Effector memory CD8-positive, alpha-beta T cell (primary cell): ENCODE measurements around the gene DRAXIN.
A peak's percentile ranks its signal among the peaks of the same experiment; 100 is the strongest.

Experiments
- ATAC-seq: fragments of 150-1000 bp; cut with Tn5 transposase; replicated peaks from 2 replicates; pipeline ENCODE4 v1.10.0; 2021; ENCODE audit warnings: mild to moderate bottlenecking, moderate library complexity
- DNase-seq, 3 experiments: peaks; one replicate each; pipeline ENCODE4 v3.0.0; 2021
- H3K27ac Mint-ChIP-seq, 2 donors: one replicate each; pipeline ENCODE4 v1.8.0; 2022; ENCODE audit warnings: mild to moderate bottlenecking in 2 of 2, mixed read lengths in 2 of 2, moderate library complexity in 2 of 2
- H3K27me3 Mint-ChIP-seq, 2 donors: one replicate each; pipeline ENCODE4 v1.8.0; 2022; ENCODE audit warnings: mixed read lengths in 2 of 2
- H3K36me3 Mint-ChIP-seq: one replicate; pipeline ENCODE4 v1.8.0; 2022; ENCODE audit warnings: mild to moderate bottlenecking, moderate library complexity, mixed read lengths; ENCODE audit not compliant: insufficient read depth
- H3K4me1 Mint-ChIP-seq, 2 donors: one replicate each; pipeline ENCODE4 v1.8.0; 2022; ENCODE audit warnings: low read depth in 2 of 2, mixed read lengths in 2 of 2
- H3K4me3 Mint-ChIP-seq, 2 donors: one replicate each; pipeline ENCODE4 v1.8.0; 2022; ENCODE audit warnings: mild to moderate bottlenecking in 2 of 2, mixed read lengths in 2 of 2, moderate library complexity in 2 of 2
- H3K9me3 Mint-ChIP-seq, 2 donors: one replicate each; pipeline ENCODE4 v1.8.0; 2022; ENCODE audit warnings: mixed read lengths in 2 of 2

Gene DRAXIN

GRCh38 chr1:11746795-11747487 lies 55.4 kb downstream of the DRAXIN start:
- peak overlapping the region in 1 of 2 donors; percentile 90 for H3K27ac Mint-ChIP-seq
- H3K4me3 Mint-ChIP-seq: peak overlapping the region in 1 of 2 donors; percentile 51
- peaks cover 11% of the 10 kb centered on the region for H3K36me3 Mint-ChIP-seq
- DNase-seq: no peak
- no peaks in the 10 kb centered on the region for H3K27me3 Mint-ChIP-seq
- ATAC-seq: no peak
- peaks cover 30 to 35% of the 10 kb centered on the region in 2 donors for H3K4me1 Mint-ChIP-seq
- H3K9me3 Mint-ChIP-seq: no peaks in the 10 kb centered on the region

- H3K4me1 Mint-ChIP-seq: peaks cover 25 to 26% of the 10 kb centered on the region in 2 donors
- ATAC-seq: peak; percentile 47
- peak overlapping the region; percentile 38 to 77 for H3K27ac Mint-ChIP-seq
- H3K4me3 Mint-ChIP-seq: peak overlapping the region in 1 of 2 donors; percentile 66
- DNase-seq: no peak
- H3K36me3 Mint-ChIP-seq: peaks cover 8% of the 10 kb centered on the region
- no peaks in the 10 kb centered on the region for H3K9me3 Mint-ChIP-seq
- no peaks in the 10 kb centered on the region for H3K27me3 Mint-ChIP-seq
These were observed 57.0 kb downstream of the DRAXIN start for GRCh38 chr1:11748294-11749202.

DNA sequence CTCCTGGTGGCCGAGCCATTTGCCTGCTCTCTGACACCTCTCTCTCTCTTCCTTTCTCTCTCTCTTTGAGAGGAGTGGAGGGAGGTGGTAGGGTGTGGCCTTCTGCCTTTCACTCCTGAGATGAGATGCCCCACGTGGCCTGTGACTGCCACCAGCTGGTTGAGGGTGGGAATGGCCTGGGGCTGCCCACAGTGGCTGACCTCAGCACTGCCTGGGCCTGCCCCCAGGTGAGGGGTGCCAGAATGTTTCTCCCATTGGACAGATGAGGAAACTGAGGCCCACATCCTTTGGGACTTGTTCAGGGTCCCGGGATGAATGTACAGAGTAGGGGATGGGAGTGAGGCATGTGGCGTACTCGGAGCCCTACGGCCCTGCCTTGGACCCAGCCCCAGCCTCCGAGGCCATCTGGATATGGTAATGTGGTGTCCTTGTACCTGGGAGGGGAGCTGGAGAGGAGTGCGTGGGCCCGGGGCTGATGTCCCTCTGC lies 57.7 kb downstream of the DRAXIN start:
- peak in 2 of 3 experiments; percentile 38 to 48 for DNase-seq
- Mint-ChIP-seq H3K4me3 (peak overlapping the region in 1 of 2 donors; percentile 66), H3K4me1 (peaks cover 29 to 31% of the 10 kb centered on the region in 2 donors), H3K36me3 (peaks cover 8% of the 10 kb centered on the region), H3K9me3 (no peaks in the 10 kb centered on the region), H3K27me3 (no peaks in the 10 kb centered on the region), H3K27ac (peak overlapping the region; percentile 38 to 77)
- ATAC-seq: peak; percentile 92

DNA sequence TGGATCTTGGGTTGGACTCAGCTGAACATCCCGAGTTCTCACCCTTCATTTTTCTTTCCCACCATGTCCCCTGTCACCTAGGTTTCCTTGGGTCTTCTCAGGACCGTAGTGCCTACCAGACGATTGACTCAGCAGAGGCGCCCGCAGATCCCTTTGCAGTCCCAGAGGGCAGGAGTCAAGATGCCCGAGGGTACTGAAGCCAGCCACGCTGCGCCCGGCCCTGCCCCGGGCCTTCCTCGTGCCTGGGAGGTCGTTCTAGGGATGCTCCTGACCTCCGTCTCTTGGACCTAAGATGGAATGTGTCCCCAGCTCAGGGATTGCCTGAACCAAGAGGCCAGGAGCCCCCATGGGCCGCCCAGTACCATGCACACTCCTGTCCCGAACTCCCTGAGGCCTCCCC lies 58.5 kb downstream of the DRAXIN start:
- DNase-seq (no peak), ATAC-seq (no peak)
- peaks cover 8% of the 10 kb centered on the region for H3K36me3 Mint-ChIP-seq
- peak overlapping the region; percentile 58 to 79 for H3K27ac Mint-ChIP-seq
- H3K4me1 Mint-ChIP-seq: peaks cover 26 to 28% of the 10 kb centered on the region in 2 donors
- H3K27me3 Mint-ChIP-seq: no peaks in the 10 kb centered on the region
- H3K4me3 Mint-ChIP-seq: no peak overlapping the region
- H3K9me3 Mint-ChIP-seq: no peaks in the 10 kb centered on the region

- Mint-ChIP-seq H3K4me1 (peaks cover 23% of the 10 kb centered on the region in 2 donors), H3K27me3 (no peaks in the 10 kb centered on the region), H3K36me3 (peaks cover 8% of the 10 kb centered on the region), H3K4me3 (no peak overlapping the region), H3K27ac (peak overlapping the region in 1 of 2 donors; percentile 79), H3K9me3 (no peaks in the 10 kb centered on the region)
- DNase-seq: no peak
- no peak for ATAC-seq
These were observed 59.6 kb downstream of the DRAXIN start for GRCh38 chr1:11751087-11751486.

DNA sequence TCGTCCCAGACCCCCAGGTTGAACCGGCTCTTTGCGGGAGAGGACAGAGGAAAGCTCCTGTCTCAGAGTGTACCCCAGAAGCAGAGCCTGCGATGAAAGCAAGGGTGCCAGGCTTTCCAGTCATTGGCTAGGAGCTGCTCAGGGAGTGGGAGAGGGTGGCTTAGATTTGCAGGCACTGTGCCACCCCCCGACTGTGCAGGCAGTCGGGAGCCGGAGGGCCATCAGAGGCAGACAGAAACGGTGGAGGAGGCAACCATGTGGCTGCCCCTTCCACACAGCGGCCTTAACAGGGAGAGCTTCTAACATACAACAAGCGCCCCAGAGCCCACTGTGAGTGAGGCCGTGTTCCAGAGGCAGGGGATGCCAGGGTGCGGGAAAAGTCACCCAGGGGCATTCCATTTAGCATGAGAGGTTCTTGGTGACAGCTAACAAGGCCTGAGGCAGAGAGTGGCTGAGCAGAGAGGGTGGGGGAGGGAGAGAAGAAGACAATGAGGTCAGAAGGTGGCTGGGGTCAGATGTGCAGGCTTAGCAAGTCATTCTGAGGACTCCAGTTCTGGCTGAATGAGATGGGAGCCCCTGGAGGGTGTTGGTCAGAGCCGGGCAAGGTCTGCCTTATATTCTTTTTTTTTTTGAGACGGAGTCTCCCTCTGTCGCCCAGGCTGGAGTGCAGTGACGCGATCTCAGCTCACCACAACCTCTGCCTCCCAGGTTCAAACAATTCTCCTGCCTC lies 61.0 kb downstream of the DRAXIN start:
- DNase-seq: no peak
- Mint-ChIP-seq H3K36me3 (peaks cover under 1% of the 10 kb centered on the region), H3K27ac (peak overlapping the region; percentile 49 to 79), H3K27me3 (no peaks in the 10 kb centered on the region), H3K9me3 (no peaks in the 10 kb centered on the region), H3K4me3 (no peak overlapping the region), H3K4me1 (peaks cover 16 to 19% of the 10 kb centered on the region in 2 donors)
- no peak for ATAC-seq

- Mint-ChIP-seq H3K27ac (peak overlapping the region in 1 of 2 donors; percentile 49), H3K27me3 (no peaks in the 10 kb centered on the region), H3K4me1 (peaks cover 13 to 16% of the 10 kb centered on the region in 2 donors), H3K9me3 (no peaks in the 10 kb centered on the region), H3K4me3 (no peak overlapping the region), H3K36me3 (peaks cover 6% of the 10 kb centered on the region)
- no peak for DNase-seq
- ATAC-seq: no peak
These were observed 62.2 kb downstream of the DRAXIN start for GRCh38 chr1:11753555-11754208.

- H3K4me1 Mint-ChIP-seq: peaks cover 10 to 11% of the 10 kb centered on the region in 2 donors
- H3K36me3 Mint-ChIP-seq: peaks cover 6% of the 10 kb centered on the region
- peaks cover 9 to 17% of the 10 kb centered on the region in 2 donors for H3K27me3 Mint-ChIP-seq
- ATAC-seq (no peak), DNase-seq (no peak)
- no peak overlapping the region for H3K4me3 Mint-ChIP-seq
- no peaks in the 10 kb centered on the region for H3K9me3 Mint-ChIP-seq
- H3K27ac Mint-ChIP-seq: no peak overlapping the region
These were observed 65.5 kb downstream of the DRAXIN start for GRCh38 chr1:11757047-11757446.

DNA sequence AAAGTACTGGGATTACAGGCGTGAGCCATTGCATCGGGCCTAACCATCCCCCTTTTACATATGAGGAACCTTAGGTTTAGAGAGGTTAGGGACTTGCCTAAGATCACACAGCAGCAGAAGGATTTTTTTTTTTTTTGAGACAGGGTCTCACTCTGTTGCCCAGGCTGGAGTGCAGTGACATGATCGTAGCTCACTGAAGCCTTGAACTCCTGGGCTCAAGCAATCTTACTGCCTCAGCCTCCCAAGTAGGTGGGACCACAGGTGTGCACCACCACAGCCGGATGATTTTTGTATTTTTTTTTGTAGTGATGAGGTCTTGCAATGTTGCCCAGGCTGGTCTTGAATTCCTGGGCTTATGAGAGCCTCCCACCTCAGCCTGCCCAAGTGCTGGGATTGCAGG lies 68.3 kb downstream of the DRAXIN start:
- ATAC-seq (no peak), DNase-seq (no peak)
- Mint-ChIP-seq H3K4me3 (peak overlapping the region in 1 of 2 donors; percentile 53), H3K9me3 (no peaks in the 10 kb centered on the region), H3K27me3 (peaks cover 29 to 40% of the 10 kb centered on the region in 2 donors), H3K27ac (no peak overlapping the region), H3K4me1 (peaks cover 2 to 4% of the 10 kb centered on the region in 2 donors), H3K36me3 (peaks cover 6% of the 10 kb centered on the region)

- ATAC-seq: no peak
- peaks cover 29 to 50% of the 10 kb centered on the region in 2 donors for H3K27me3 Mint-ChIP-seq
- peaks cover 6% of the 10 kb centered on the region for H3K36me3 Mint-ChIP-seq
- no peak for DNase-seq
- H3K27ac Mint-ChIP-seq: no peak overlapping the region
- H3K4me1 Mint-ChIP-seq: peaks cover 2 to 4% of the 10 kb centered on the region in 2 donors
- H3K4me3 Mint-ChIP-seq: peak overlapping the region; percentile 4 to 40
- no peaks in the 10 kb centered on the region for H3K9me3 Mint-ChIP-seq
These were observed 69.8 kb downstream of the DRAXIN start for GRCh38 chr1:11761285-11761684.

GRCh38 chr1:11761988-11762406 lies 70.5 kb downstream of the DRAXIN start, which contains the start of gene C1orf167:
TSS of gene C1orf167 (plus strand) at chr1:11762193. CDS start at chr1:11764401, 2,208 bp downstream.
- Mint-ChIP-seq H3K9me3 (no peaks in the 10 kb centered on the region), H3K4me1 (peaks cover 2 to 4% of the 10 kb centered on the region in 2 donors), H3K27ac (no peak within 1 kb of the TSS), H3K27me3 (peaks cover 29 to 50% of the 10 kb centered on the region in 2 donors), H3K36me3 (peaks cover 6% of the 10 kb centered on the region), H3K4me3 (peak within 1 kb of the TSS; percentile 40)
- DNase-seq: peak in 1 of 3 experiments; percentile 9
- peak; percentile 59 for ATAC-seq

- ATAC-seq: no peak
- Mint-ChIP-seq H3K27ac (no peak overlapping the region), H3K9me3 (no peaks in the 10 kb centered on the region)
These were observed 72.6 kb downstream of the DRAXIN start for GRCh38 chr1:11764115-11764514.

More at GRCh38 chr1:11764115-11764514, 72.6 kb downstream of the DRAXIN start:
- no peaks in the 10 kb centered on the region for H3K36me3 Mint-ChIP-seq
- no peak overlapping the region for H3K4me3 Mint-ChIP-seq
- peaks cover 2 to 4% of the 10 kb centered on the region in 2 donors for H3K4me1 Mint-ChIP-seq
- H3K27me3 Mint-ChIP-seq: peaks cover 29 to 50% of the 10 kb centered on the region in 2 donors
- no peak for DNase-seq
